OCI-LY3 (cell line): ENCODE data around the gene KCNIP1.

Experiments used
- CTCF ChIP-seq: fragments of 200-600, 300-600 bp; sonication (generic); IDR thresholded peaks from 2 replicates; pipeline ENCODE4 v1.5.1; 2014; ENCODE audit warnings: antibody characterized with exemption, low read length, low read depth
- EZH2phosphoT487 ChIP-seq: fragments of 200-600 bp; shearing (Covaris generic); IDR thresholded peaks from 2 replicates; pipeline ENCODE4 v1.6.1; 2018; ENCODE audit warnings: antibody characterized with exemption, mixed run types, low read depth

DNA sequence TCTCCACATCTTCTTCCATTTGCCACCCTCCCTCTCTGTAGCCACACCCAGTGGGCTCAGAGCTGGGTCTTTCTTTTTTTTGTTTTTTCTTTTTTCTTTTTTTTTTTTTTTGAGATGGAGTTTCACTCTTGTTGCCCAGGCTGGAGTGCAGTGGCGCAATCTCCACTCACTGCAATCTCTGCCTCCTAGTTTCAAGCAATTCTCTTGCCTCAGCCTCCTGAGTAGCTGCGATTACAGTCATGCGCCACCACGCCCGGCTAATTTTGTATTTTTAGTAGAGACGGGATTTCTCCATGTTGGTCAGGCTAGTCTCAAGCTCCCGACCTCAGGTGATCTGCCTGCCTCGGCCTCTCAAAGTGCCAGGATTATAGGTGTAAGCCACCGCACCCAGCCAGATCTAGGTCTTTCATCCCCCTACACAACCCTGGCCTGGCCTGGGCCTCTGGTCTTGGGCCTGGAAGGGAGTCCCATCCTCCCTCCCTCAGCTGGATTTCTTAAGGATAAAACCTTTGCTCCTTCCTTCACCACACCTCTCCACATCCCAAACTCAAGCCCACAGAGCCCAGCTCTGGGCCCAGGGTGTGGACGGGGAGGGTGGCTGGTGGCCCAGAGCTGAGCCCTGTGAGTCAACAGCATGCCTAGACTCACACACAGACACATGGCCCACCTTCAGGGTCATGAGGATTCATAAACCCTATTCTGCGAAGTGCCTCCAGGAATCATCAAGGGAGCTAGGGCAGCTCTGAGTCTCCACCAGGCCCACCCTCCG, 18.8 kb upstream of the KCNIP1 start:
- TF ChIP-seq CTCF (no peak), EZH2phosphoT487 (no peak)
